SK-N-SH treated with all-trans-retinoic acid at 6 μM for 48 hours (cell line): ENCODE results near the gene ERI2.

Experiments used
- ATAC-seq: fragments of 200-7000 bp; cut with Tn5 transposase; 3 replicates; pipeline ENCODE4 v1.9.1; 2020; ENCODE audit warnings: mild to moderate bottlenecking, moderate library complexity
- BACH2 ChIP-seq: fragments of 250-450 bp; sonication (Bioruptor Pico); IDR thresholded peaks from 2 replicates; pipeline ENCODE4 v1.9.0; 2021; ENCODE audit warnings: mild to moderate bottlenecking, borderline replicate concordance
- CSDC2 ChIP-seq: fragments of 250-450 bp; sonication (Bioruptor Pico); IDR thresholded peaks from 2 replicates; pipeline ENCODE4 v1.5.0; 2020; ENCODE audit warnings: mild to moderate bottlenecking, moderate library complexity
- CSRNP3 ChIP-seq: fragments of 250-450 bp; sonication (Bioruptor Pico); IDR thresholded peaks from 2 replicates; pipeline ENCODE4 v1.5.1; 2021; ENCODE audit warnings: mild to moderate bottlenecking, moderate library complexity
- GLIS3 ChIP-seq: fragments of 250-450 bp; sonication (Bioruptor Pico); IDR thresholded peaks from 2 replicates; pipeline ENCODE4 v1.5.0; 2020; ENCODE audit warnings: mild to moderate bottlenecking, moderate library complexity
- ISL1 ChIP-seq: fragments of 250-450 bp; sonication (Bioruptor Pico); IDR thresholded peaks from 2 replicates; pipeline ENCODE4 v2.1.2; 2022; ENCODE audit warnings: mild to moderate bottlenecking, moderate library complexity
- PATZ1 ChIP-seq: fragments of 250-450 bp; sonication (Bioruptor Pico); IDR thresholded peaks from 2 replicates; pipeline ENCODE4 v1.8.0; 2020; ENCODE audit warnings: mild to moderate bottlenecking, moderate library complexity, borderline replicate concordance
- POU6F1 ChIP-seq: fragments of 250-450 bp; sonication (Bioruptor Pico); IDR thresholded peaks from 2 replicates; pipeline ENCODE4 v1.8.0; 2021; ENCODE audit warnings: low read depth, mild to moderate bottlenecking, moderate library complexity, borderline replicate concordance
- PPARA ChIP-seq: fragments of 250-450 bp; sonication (Bioruptor Pico); IDR thresholded peaks from 2 replicates; pipeline ENCODE4 v1.5.0; 2020; ENCODE audit warnings: mild to moderate bottlenecking, borderline replicate concordance
- RARB ChIP-seq: fragments of 250-450 bp; sonication (Bioruptor Pico); IDR thresholded peaks from 2 replicates; pipeline ENCODE4 v1.8.0; 2021; ENCODE audit warnings: mild to moderate bottlenecking, moderate library complexity
- SNAI2 ChIP-seq: fragments of 250-450 bp; sonication (Bioruptor Pico); IDR thresholded peaks from 2 replicates; pipeline ENCODE4 v1.5.0; 2020; ENCODE audit warnings: mild to moderate bottlenecking, moderate library complexity
- TCF4 ChIP-seq: fragments of 250-450 bp; sonication (Bioruptor Pico); IDR thresholded peaks from 2 replicates; pipeline ENCODE4 v1.8.0; 2021; ENCODE audit warnings: mild to moderate bottlenecking, moderate library complexity, borderline replicate concordance
- TOX ChIP-seq: fragments of 250-450 bp; sonication (Bioruptor Pico); IDR thresholded peaks from 2 replicates; pipeline ENCODE4 v1.8.0; 2021; ENCODE audit warnings: mild to moderate bottlenecking, moderate library complexity, borderline replicate concordance
- ZFP3 ChIP-seq: fragments of 250-450 bp; sonication (Bioruptor Pico); IDR thresholded peaks from 2 replicates; pipeline ENCODE4 v1.5.0; 2020; ENCODE audit warnings: mild to moderate bottlenecking, moderate library complexity
- ZFP30 ChIP-seq: fragments of 450-650 bp; formaldehyde crosslinking; IDR thresholded peaks from 2 replicates; pipeline ENCODE4 v1.5.0; 2022; ENCODE audit warnings: mild to moderate bottlenecking, moderate library complexity
- ZNF565 ChIP-seq: fragments of 450-650 bp; formaldehyde crosslinking; conservative IDR thresholded peaks from 2 replicates; pipeline ENCODE4 v1.5.0; 2020; ENCODE audit warnings: low read depth, mild to moderate bottlenecking, moderate library complexity
- ZNF70 ChIP-seq: fragments of 450-650 bp; formaldehyde crosslinking; IDR thresholded peaks from 2 replicates; pipeline ENCODE4 v1.5.0; 2020; ENCODE audit warnings: mild to moderate bottlenecking, moderate library complexity

Gene ERI2

GRCh38 chr16:20749474-20749873 is 56.8 kb downstream of the ERI2 start (continued):
- no peak for TF ChIP-seq PATZ1
- TF ChIP-seq GLIS3 (CRISPR knock-in tag) = no peak
- TF ChIP-seq TCF4 = no peak

- ATAC-seq = no peak
Measured at GRCh38 chr16:20747030-20747816, 59.0 kb downstream of the ERI2 start.

GRCh38 chr16:20746461-20746860 is 59.8 kb downstream of the ERI2 start:
- no peak for ATAC-seq
- TF ChIP-seq CSRNP3 (CRISPR knock-in tag) (no peak), TOX (CRISPR knock-in tag) (no peak), POU6F1 (CRISPR knock-in tag) (no peak), GLIS3 (CRISPR knock-in tag) (no peak), SNAI2 (CRISPR knock-in tag) (no peak), ZFP3 (CRISPR knock-in tag) (no peak), ZFP30 (no peak), BACH2 (CRISPR knock-in tag) (no peak), PPARA (no peak), ZNF70 (CRISPR knock-in tag) (no peak), CSDC2 (CRISPR knock-in tag) (no peak), ISL1 (no peak), ZNF565 (CRISPR knock-in tag) (no peak), RARB (no peak)
- TF ChIP-seq, all 23 proteins: peak for 0

More at GRCh38 chr16:20747030-20747816, 59.0 kb downstream of the ERI2 start:
- TF ChIP-seq CSRNP3 (CRISPR knock-in tag) (no peak), BACH2 (CRISPR knock-in tag) (no peak)
